Thoracic aorta (tissue), 2 donors: Measurements from ENCODE around the gene DLG1. TPM values are rescaled to one million over a fixed set of nuclear protein-coding genes. Genes with fewer than 3 reads are reported as not detected.
"Not testable (repeated sequence)": the region's sequence is repeated elsewhere in the genome, so short reads cannot be mapped to it uniquely, and the experiment has no call there.

Experiments used
- ATAC-seq: fragments of 150-250 bp; one replicate; pipeline ENCODE4 v1.8.0; 2017; ENCODE audit warnings: low read depth; ENCODE audit not compliant: insufficient number of reproducible peaks, low FRiP score
- DNase-seq: peaks from one replicate; pipeline ENCODE4 v3.0.0-alpha.2; 2020; ENCODE audit warnings: low spot score
- H3K27ac ChIP-seq, 2 donors: fragments of 200-600 bp; sonication (generic); 1 replicate in 1 of 2; 2 replicates in 1 of 2; pipeline ENCODE4 v1.5.1; 2016; ENCODE audit warnings: mild to moderate bottlenecking in 2 of 2, moderate library complexity in 2 of 2
- H3K27me3 ChIP-seq: fragments of 200-600 bp; sonication (generic); replicated peaks from 2 replicates; pipeline ENCODE4 v1.6.0; 2016; ENCODE audit warnings: mild to moderate bottlenecking; ENCODE audit not compliant: insufficient read depth
- H3K36me3 ChIP-seq: fragments of 200-600 bp; sonication (generic); one replicate; pipeline ENCODE4 v1.5.1; 2016
- H3K4me1 ChIP-seq, 2 donors: fragments of 200-600 bp; sonication (generic); 1 replicate in 1 of 2; 2 replicates in 1 of 2; pipeline versions ENCODE4 v1.5.1 to v1.6.0; 2016; ENCODE audit warnings: low read depth in 2 of 2, mild to moderate bottlenecking in 1 of 2; ENCODE audit not compliant: control insufficient read depth in 1 of 2
- H3K4me3 ChIP-seq: fragments of 200-600 bp; sonication (generic); 2 replicates; pipeline ENCODE4 v1.5.1; 2016; ENCODE audit warnings: mild to moderate bottlenecking
- H3K9me3 ChIP-seq: fragments of 200-600 bp; sonication (generic); 2 replicates; pipeline ENCODE4 v1.5.1; 2016
- CTCF ChIP-seq: fragments of 200-600 bp; sonication (generic); IDR thresholded peaks from one replicate; pipeline ENCODE4 v1.5.1; 2019; ENCODE audit warnings: antibody characterized with exemption
- total RNA-seq, 2 donors: library from RNA; depleted of rRNA; stranded (reverse); fragments of >200 nt; gene quantifications; one replicate each; pipeline versions ENCODE4 v1.1.0 to v1.2.3, GENCODE V29; 2016

DLG1 gene
- total RNA-seq, 2 donors from 2014 or later, result 46.4 to 67.8 TPM

GRCh38 chr3:197203714-197204146, 94.7 kb downstream of the DLG1 start:
- no peak overlapping the region for H3K4me3 ChIP-seq
- H3K27me3 ChIP-seq, result no peaks in the 10 kb centered on the region
- peaks cover 10 to 12% of the 10 kb centered on the region in 2 donors for H3K4me1 ChIP-seq
- H3K9me3 ChIP-seq, result no peaks in the 10 kb centered on the region
- no peaks in the 10 kb centered on the region for H3K36me3 ChIP-seq
- no peak for ATAC-seq
- TF ChIP-seq CTCF, result no peak
- H3K27ac ChIP-seq, result no peak overlapping the region
- no peak for DNase-seq

GRCh38 chr3:197202694-197203093, 95.7 kb downstream of the DLG1 start:
- H3K36me3 ChIP-seq, result no peaks in the 10 kb centered on the region
- no peak overlapping the region for H3K4me3 ChIP-seq
- TF ChIP-seq CTCF, result no peak
- ATAC-seq (no peak), DNase-seq (no peak)
- H3K4me1 ChIP-seq, result peaks cover 10 to 12% of the 10 kb centered on the region in 2 donors
- H3K9me3 ChIP-seq, result no peaks in the 10 kb centered on the region
- H3K27ac ChIP-seq, result no peak overlapping the region
- no peaks in the 10 kb centered on the region for H3K27me3 ChIP-seq

- no peak overlapping the region for H3K4me3 ChIP-seq
- no peaks in the 10 kb centered on the region for H3K27me3 ChIP-seq
- no peak for TF ChIP-seq CTCF
- H3K9me3 ChIP-seq, result no peaks in the 10 kb centered on the region
- H3K36me3 ChIP-seq, result no peaks in the 10 kb centered on the region
- DNase-seq (no peak), ATAC-seq (no peak)
- peaks cover 10 to 12% of the 10 kb centered on the region in 2 donors for H3K4me1 ChIP-seq
- H3K27ac ChIP-seq, result no peak overlapping the region
These were observed 96.5 kb downstream of the DLG1 start for GRCh38 chr3:197201791-197202452.

GRCh38 chr3:197200856-197201255, 97.6 kb downstream of the DLG1 start:
- not testable (repeated sequence) for DNase-seq, H3K27ac ChIP-seq, H3K4me3 ChIP-seq, H3K36me3 ChIP-seq, H3K27me3 ChIP-seq, H3K9me3 ChIP-seq, ATAC-seq
- H3K4me1 ChIP-seq, result peaks cover 10 to 12% of the 10 kb centered on the region in 2 donors

- no peak for TF ChIP-seq CTCF
- Histone ChIP-seq H3K4me3 (no peak overlapping the region), H3K27me3 (no peaks in the 10 kb centered on the region), H3K9me3 (no peaks in the 10 kb centered on the region), H3K36me3 (no peaks in the 10 kb centered on the region), H3K27ac (no peak overlapping the region), H3K4me1 (no peaks in the 10 kb centered on the region)
- DNase-seq (no peak), ATAC-seq (no peak)
These were observed 101.1 kb downstream of the DLG1 start for GRCh38 chr3:197197334-197197733.

GRCh38 chr3:197196192-197196591, 102.2 kb downstream of the DLG1 start:
- no peaks in the 10 kb centered on the region for H3K27me3 ChIP-seq
- no peak for ATAC-seq
- no peak for TF ChIP-seq CTCF

More at GRCh38 chr3:197196192-197196591, 102.2 kb downstream of the DLG1 start:
- no peak for DNase-seq
- Histone ChIP-seq H3K27ac (no peak overlapping the region), H3K4me3 (no peak overlapping the region), H3K36me3 (no peaks in the 10 kb centered on the region), H3K4me1 (no peaks in the 10 kb centered on the region), H3K9me3 (no peaks in the 10 kb centered on the region)
